Measurements from ENCODE around the gene DRD2. TPM values are rescaled to one million over a fixed set of nuclear protein-coding genes. Genes with fewer than 3 reads are reported as not detected.

Gene DRD2
- total and polyA plus RNA-seq, 2 experiments from 2014 or later, result 0.59 to 0.67 TPM

DNA sequence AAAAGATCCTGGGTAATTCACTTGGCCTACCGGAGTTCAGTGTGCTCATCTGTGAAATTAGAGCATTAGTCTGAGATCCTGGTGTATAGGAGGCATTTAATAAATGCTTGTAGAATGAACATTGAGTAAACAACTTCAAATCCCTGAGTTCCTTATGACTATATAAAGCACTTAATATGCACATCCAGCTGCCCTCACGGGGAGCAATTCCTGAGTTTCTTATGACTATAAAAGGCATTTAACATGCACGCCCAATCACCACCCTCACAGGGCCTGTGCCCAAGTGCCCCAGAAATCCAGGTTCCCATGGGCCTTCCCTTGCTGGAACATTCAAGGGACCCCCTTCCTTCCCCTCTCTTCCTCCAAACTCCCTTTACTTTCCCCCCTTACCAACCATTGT lies 13.6 kb downstream of the DRD2 start:
- Histone ChIP-seq H3K36me3 (replicated peaks; ENCODE audit: insufficient read depth, low read depth) (no peaks in the 10 kb centered on the region), H4K20me1 (ENCODE audit: insufficient read depth, poor library complexity, severe bottlenecking) (no peaks in the 10 kb centered on the region), H3K9me3 (ENCODE audit: low read depth) (no peaks in the 10 kb centered on the region), H3K9me2 (replicated peaks; ENCODE audit: insufficient read depth) (no peaks in the 10 kb centered on the region), H3K27me3 (peaks cover 4% of the 10 kb centered on the region), H3K79me2 (no peaks in the 10 kb centered on the region), H3K4me1 (ENCODE audit: insufficient read depth) (no peaks in the 10 kb centered on the region), H3K4me3 (no peak overlapping the region), H3K27ac (no peak overlapping the region), H3K4me2 (no peak overlapping the region), H2AFZ (no peak overlapping the region)
- 83% methylated on average over 3 of the region's 3 CpGs for WGBS (ENCODE audit: low lambda C conversion rate, missing lambda C conversion rate)
- TF ChIP-seq EZH2 (IDR thresholded peaks at IDR 0.05; ENCODE audit: borderline replicate concordance) (no peak), EZH2phosphoT487 (IDR thresholded peaks at IDR 0.05; ENCODE audit: low read depth, severe bottlenecking, unreplicated experiment) (no peak), CTCF (IDR thresholded peaks at IDR 0.05; ENCODE audit: poor library complexity) (no peak)
- DNase-seq (ENCODE audit: low spot score), result no peak

DNA sequence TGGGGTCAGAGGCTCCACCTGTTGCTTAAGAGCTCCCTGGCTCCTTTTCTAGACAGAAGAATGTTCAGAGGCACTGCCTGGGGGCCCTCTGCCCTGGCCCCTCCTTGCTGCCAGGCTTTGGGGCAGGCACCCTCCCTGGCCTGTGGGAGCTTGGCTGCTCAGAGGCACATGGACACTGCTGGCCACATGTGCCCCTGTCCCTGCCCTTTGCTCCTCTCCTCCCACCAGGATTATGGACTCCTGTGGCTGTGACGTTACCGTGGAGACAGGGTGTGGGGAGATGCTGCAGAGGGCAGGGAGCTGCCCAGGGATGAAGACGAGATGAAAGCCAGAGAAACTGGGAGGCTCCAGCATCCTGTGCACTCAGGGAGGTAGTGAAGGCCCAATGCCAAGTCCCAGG lies 14.7 kb downstream of the DRD2 start:
- Histone ChIP-seq H3K27me3 (peaks cover 4% of the 10 kb centered on the region), H4K20me1 (ENCODE audit: insufficient read depth, poor library complexity, severe bottlenecking) (no peaks in the 10 kb centered on the region), H3K79me2 (no peaks in the 10 kb centered on the region), H3K4me1 (ENCODE audit: insufficient read depth) (no peaks in the 10 kb centered on the region), H3K27ac (no peak overlapping the region), H3K36me3 (replicated peaks; ENCODE audit: insufficient read depth, low read depth) (no peaks in the 10 kb centered on the region), H3K4me2 (no peak overlapping the region), H3K9me3 (ENCODE audit: low read depth) (no peaks in the 10 kb centered on the region), H3K9me2 (replicated peaks; ENCODE audit: insufficient read depth) (no peaks in the 10 kb centered on the region), H2AFZ (no peak overlapping the region), H3K4me3 (no peak overlapping the region)
- TF ChIP-seq EZH2phosphoT487 (IDR thresholded peaks at IDR 0.05; ENCODE audit: low read depth, severe bottlenecking, unreplicated experiment) (no peak), EZH2 (IDR thresholded peaks at IDR 0.05; ENCODE audit: borderline replicate concordance) (no peak), CTCF (IDR thresholded peaks at IDR 0.05; ENCODE audit: poor library complexity) (no peak)
- no peak for DNase-seq (ENCODE audit: low spot score)
- WGBS (ENCODE audit: low lambda C conversion rate, missing lambda C conversion rate), result 77% methylated on average over 3 of the region's 3 CpGs

- no peak for DNase-seq (ENCODE audit: low spot score)
- no peak overlapping the region for H3K4me3 ChIP-seq
- 62% methylated on average over 1 of the region's 1 CpG for WGBS (ENCODE audit: low lambda C conversion rate, missing lambda C conversion rate)
- no peaks in the 10 kb centered on the region for H3K79me2 ChIP-seq
- no peaks in the 10 kb centered on the region for H3K27me3 ChIP-seq
- no peak overlapping the region for H2AFZ ChIP-seq
- TF ChIP-seq CTCF (IDR thresholded peaks at IDR 0.05; ENCODE audit: poor library complexity), result no peak
- no peak for TF ChIP-seq EZH2phosphoT487 (IDR thresholded peaks at IDR 0.05; ENCODE audit: low read depth, severe bottlenecking, unreplicated experiment)
- no peak for TF ChIP-seq EZH2 (IDR thresholded peaks at IDR 0.05; ENCODE audit: borderline replicate concordance)
- H3K9me3 ChIP-seq (ENCODE audit: low read depth), result no peaks in the 10 kb centered on the region
- no peaks in the 10 kb centered on the region for H3K9me2 ChIP-seq (replicated peaks; ENCODE audit: insufficient read depth)
- no peaks in the 10 kb centered on the region for H3K36me3 ChIP-seq (replicated peaks; ENCODE audit: insufficient read depth, low read depth)
- H3K27ac ChIP-seq, result no peak overlapping the region
- H3K4me1 ChIP-seq (ENCODE audit: insufficient read depth), result no peaks in the 10 kb centered on the region
- H3K4me2 ChIP-seq, result no peak overlapping the region
- no peaks in the 10 kb centered on the region for H4K20me1 ChIP-seq (ENCODE audit: insufficient read depth, poor library complexity, severe bottlenecking)
These were observed 17.0 kb downstream of the DRD2 start for GRCh38 chr11:113458189-113458588.

- Histone ChIP-seq H3K9me2 (replicated peaks; ENCODE audit: insufficient read depth) (no peaks in the 10 kb centered on the region), H4K20me1 (ENCODE audit: insufficient read depth, poor library complexity, severe bottlenecking) (no peaks in the 10 kb centered on the region), H3K27ac (no peak overlapping the region), H2AFZ (no peak overlapping the region), H3K4me2 (no peak overlapping the region), H3K4me1 (ENCODE audit: insufficient read depth) (no peaks in the 10 kb centered on the region), H3K36me3 (replicated peaks; ENCODE audit: insufficient read depth, low read depth) (no peaks in the 10 kb centered on the region), H3K9me3 (ENCODE audit: low read depth) (no peaks in the 10 kb centered on the region), H3K79me2 (no peaks in the 10 kb centered on the region), H3K4me3 (no peak overlapping the region), H3K27me3 (no peaks in the 10 kb centered on the region)
- 55% methylated on average over 2 of the region's 2 CpGs for WGBS (ENCODE audit: low lambda C conversion rate, missing lambda C conversion rate)
- no peak for DNase-seq (ENCODE audit: low spot score)
- TF ChIP-seq CTCF (IDR thresholded peaks at IDR 0.05; ENCODE audit: poor library complexity) (no peak), EZH2phosphoT487 (IDR thresholded peaks at IDR 0.05; ENCODE audit: low read depth, severe bottlenecking, unreplicated experiment) (no peak), EZH2 (IDR thresholded peaks at IDR 0.05; ENCODE audit: borderline replicate concordance) (no peak)
These were observed 17.4 kb downstream of the DRD2 start for GRCh38 chr11:113457784-113458183.
